Activated CD8-positive, alpha-beta memory T cell treated with anti-CD3 and anti-CD28 coated beads for 4 hours (primary cell): ENCODE results near the gene NOC2L.
"Not testable (repeated sequence)": the region's sequence is repeated elsewhere in the genome, so short reads cannot be mapped to it uniquely, and the experiment has no call there.

Experiments
- DNase-seq, 2 donors: peaks; one replicate each; pipeline ENCODE4 v3.0.0-alpha.2; 2020; ENCODE audit warnings: low read depth in 2 of 2

The NOC2L gene

GRCh38 chr1:904310-904950 is 54.6 kb downstream of the NOC2L start:
- peak; percentile 68 to 73 for DNase-seq

- DNase-seq = no peak
Measured at GRCh38 chr1:903721-904271, 55.3 kb downstream of the NOC2L start.

GRCh38 chr1:903305-903704 is 55.8 kb downstream of the NOC2L start:
- no peak for DNase-seq

- no peak for DNase-seq
Measured at GRCh38 chr1:902802-903201, 56.3 kb downstream of the NOC2L start.

- DNase-seq = no peak
Measured at GRCh38 chr1:901108-901859, 57.8 kb downstream of the NOC2L start.

GRCh38 chr1:899636-900317 is 59.3 kb downstream of the NOC2L start:
- no peak for DNase-seq

- DNase-seq = not testable (repeated sequence)
Measured at GRCh38 chr1:897951-898350, 61.1 kb downstream of the NOC2L start.

- DNase-seq = no peak
Measured at GRCh38 chr1:897226-897625, 61.8 kb downstream of the NOC2L start.
